Parathyroid adenoma (tissue), 2 donors: ENCODE results near the gene ANKRD31.
"Not testable (repeated sequence)": the region's sequence is repeated elsewhere in the genome, so short reads cannot be mapped to it uniquely, and the experiment has no call there.

Source experiments
- H2AFZ ChIP-seq: fragments of 300-600 bp; sonication (generic); one replicate; pipeline ENCODE4 v1.7.0; 2017; ENCODE audit warnings: antibody characterized with exemption, mild to moderate bottlenecking
- H3K27ac ChIP-seq: fragments of 300-600 bp; sonication (generic); one replicate; pipeline ENCODE4 v1.7.0; 2017
- H3K27me3 ChIP-seq: fragments of 300-600 bp; sonication (generic); one replicate; pipeline ENCODE4 v1.7.0; 2017; ENCODE audit warnings: low read length; ENCODE audit not compliant: control insufficient read depth, insufficient read depth
- H3K36me3 ChIP-seq: fragments of 300-600 bp; sonication (generic); one replicate; pipeline ENCODE4 v1.7.0; 2017; ENCODE audit warnings: low read length; ENCODE audit not compliant: control insufficient read depth, insufficient read depth
- H3K4me1 ChIP-seq: fragments of 300-600 bp; sonication (generic); one replicate; pipeline ENCODE4 v1.7.0; 2017; ENCODE audit warnings: control low read depth
- H3K4me2 ChIP-seq: fragments of 300-600 bp; sonication (generic); one replicate; pipeline ENCODE4 v1.7.0; 2017; ENCODE audit warnings: low read length
- H3K4me3 ChIP-seq: fragments of 300-600 bp; sonication (generic); one replicate; pipeline ENCODE4 v1.7.0; 2017; ENCODE audit warnings: low read depth, low read length
- H3K79me2 ChIP-seq: fragments of 300-600 bp; sonication (generic); one replicate; pipeline ENCODE4 v1.7.0; 2017; ENCODE audit warnings: control low read depth
- H3K9ac ChIP-seq: fragments of 300-600 bp; sonication (generic); one replicate; pipeline ENCODE4 v1.7.0; 2017; ENCODE audit warnings: mild to moderate bottlenecking
- H3K9me3 ChIP-seq: fragments of 300-600 bp; sonication (generic); one replicate; pipeline ENCODE4 v1.7.0; 2017; ENCODE audit warnings: low read length; ENCODE audit not compliant: control insufficient read depth
- TF ChIP-seq, protein P1 (sequence below): fragments of 300-600 bp; sonication (generic); IDR thresholded peaks from one replicate; pipeline ENCODE4 v1.7.0; 2017; ENCODE audit warnings: antibody characterized with exemption, mild to moderate bottlenecking
- donor health status: primary hyperparathyroidism.

ANKRD31 gene

DNA sequence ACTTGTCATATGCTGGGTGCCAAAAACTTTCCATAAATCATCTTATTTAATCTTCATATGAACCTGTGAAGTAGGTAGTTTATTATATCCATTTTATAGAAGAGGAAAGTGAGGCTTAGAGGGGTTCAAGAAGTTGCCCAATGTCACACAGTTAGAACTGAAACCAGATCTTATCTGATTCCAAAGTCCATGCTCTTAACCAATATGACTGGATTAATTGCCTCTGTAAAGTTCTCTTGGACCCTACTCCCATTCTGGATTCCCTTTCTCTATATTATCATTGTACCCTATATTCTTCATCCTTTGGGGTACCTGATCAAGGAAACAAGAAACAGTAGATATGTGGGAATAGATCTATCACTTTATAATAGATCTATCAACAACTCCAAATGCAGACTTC, 119.8 kb downstream of the ANKRD31 start:
- Histone ChIP-seq H3K9me3 (no peaks in the 10 kb centered on the region), H3K27me3 (no peaks in the 10 kb centered on the region), H3K4me1 (no peaks in the 10 kb centered on the region), H2AFZ (no peak overlapping the region), H3K9ac (no peak overlapping the region), H3K27ac (no peak overlapping the region), H3K4me3 (no peak overlapping the region), H3K4me2 (no peak overlapping the region), H3K36me3 (no peaks in the 10 kb centered on the region), H3K79me2 (no peaks in the 10 kb centered on the region)
- TF ChIP-seq, protein P1, sequence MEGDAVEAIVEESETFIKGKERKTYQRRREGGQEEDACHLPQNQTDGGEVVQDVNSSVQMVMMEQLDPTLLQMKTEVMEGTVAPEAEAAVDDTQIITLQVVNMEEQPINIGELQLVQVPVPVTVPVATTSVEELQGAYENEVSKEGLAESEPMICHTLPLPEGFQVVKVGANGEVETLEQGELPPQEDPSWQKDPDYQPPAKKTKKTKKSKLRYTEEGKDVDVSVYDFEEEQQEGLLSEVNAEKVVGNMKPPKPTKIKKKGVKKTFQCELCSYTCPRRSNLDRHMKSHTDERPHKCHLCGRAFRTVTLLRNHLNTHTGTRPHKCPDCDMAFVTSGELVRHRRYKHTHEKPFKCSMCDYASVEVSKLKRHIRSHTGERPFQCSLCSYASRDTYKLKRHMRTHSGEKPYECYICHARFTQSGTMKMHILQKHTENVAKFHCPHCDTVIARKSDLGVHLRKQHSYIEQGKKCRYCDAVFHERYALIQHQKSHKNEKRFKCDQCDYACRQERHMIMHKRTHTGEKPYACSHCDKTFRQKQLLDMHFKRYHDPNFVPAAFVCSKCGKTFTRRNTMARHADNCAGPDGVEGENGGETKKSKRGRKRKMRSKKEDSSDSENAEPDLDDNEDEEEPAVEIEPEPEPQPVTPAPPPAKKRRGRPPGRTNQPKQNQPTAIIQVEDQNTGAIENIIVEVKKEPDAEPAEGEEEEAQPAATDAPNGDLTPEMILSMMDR = no peak

DNA sequence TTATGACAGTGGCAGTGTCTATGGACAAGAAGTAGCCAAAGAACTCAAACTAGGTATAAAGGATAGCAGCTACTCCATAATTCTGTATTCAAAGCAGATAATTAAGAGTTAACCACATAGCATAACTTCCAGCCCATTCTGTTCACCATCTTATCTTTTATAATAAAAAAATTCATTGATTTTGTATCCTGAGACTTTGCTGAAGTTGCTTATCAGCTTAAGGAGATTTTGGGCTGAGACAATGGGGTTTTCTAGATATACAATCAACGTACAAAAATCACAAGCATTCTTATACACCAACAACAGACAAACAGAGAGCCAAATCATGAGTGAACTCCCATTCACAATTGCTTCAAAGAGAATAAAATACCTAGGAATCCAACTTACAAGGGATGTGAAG, 122.4 kb downstream of the ANKRD31 start:
- H3K9me3 ChIP-seq, H3K4me1 ChIP-seq, H3K4me2 ChIP-seq, H3K9ac ChIP-seq, H3K27ac ChIP-seq, H3K79me2 ChIP-seq, H3K4me3 ChIP-seq, H3K27me3 ChIP-seq, H2AFZ ChIP-seq, H3K36me3 ChIP-seq: not testable (repeated sequence)

DNA sequence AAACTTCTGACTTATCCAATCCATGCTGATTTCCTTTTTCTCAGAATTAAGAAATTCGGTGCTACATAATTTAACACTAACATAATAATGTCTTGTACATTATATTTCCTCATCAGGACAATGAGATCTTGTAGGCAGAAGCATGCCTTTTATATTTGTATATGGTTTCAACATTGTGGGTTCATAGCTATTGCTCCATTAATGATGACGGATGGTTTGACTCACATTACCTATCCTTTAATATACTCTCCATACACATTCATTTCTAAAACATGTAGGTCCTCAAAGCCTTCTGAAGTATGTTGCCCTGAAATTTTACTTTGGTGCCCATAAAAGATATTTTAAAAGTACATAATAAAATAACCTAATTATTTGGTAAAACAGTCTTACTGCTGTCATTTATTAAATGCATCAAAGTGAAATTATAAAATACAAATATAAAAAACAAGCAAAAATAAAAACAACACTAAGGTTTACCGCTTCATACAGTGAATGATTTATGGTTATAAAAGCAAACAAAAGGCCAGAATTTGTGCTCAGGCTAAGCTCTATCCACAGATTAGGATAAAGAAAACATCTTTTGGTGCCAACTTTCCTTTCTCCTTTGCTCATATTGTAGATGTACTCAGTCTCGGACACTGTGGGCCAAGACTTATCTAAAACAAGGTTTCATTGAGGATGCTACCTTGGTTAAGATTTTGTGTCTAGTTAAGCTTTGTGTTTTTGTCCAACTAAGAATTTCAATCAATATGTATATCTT, 123.1 kb downstream of the ANKRD31 start:
- no peak overlapping the region for H3K4me2 ChIP-seq
- H2AFZ ChIP-seq = no peak overlapping the region
- H3K4me3 ChIP-seq = no peak overlapping the region
- H3K4me1 ChIP-seq = no peaks in the 10 kb centered on the region
- no peaks in the 10 kb centered on the region for H3K79me2 ChIP-seq
- H3K9me3 ChIP-seq = no peaks in the 10 kb centered on the region
- H3K9ac ChIP-seq = no peak overlapping the region
- H3K36me3 ChIP-seq = no peaks in the 10 kb centered on the region
- H3K27me3 ChIP-seq = no peaks in the 10 kb centered on the region
- TF ChIP-seq, protein P1 = no peak
- no peak overlapping the region for H3K27ac ChIP-seq

DNA sequence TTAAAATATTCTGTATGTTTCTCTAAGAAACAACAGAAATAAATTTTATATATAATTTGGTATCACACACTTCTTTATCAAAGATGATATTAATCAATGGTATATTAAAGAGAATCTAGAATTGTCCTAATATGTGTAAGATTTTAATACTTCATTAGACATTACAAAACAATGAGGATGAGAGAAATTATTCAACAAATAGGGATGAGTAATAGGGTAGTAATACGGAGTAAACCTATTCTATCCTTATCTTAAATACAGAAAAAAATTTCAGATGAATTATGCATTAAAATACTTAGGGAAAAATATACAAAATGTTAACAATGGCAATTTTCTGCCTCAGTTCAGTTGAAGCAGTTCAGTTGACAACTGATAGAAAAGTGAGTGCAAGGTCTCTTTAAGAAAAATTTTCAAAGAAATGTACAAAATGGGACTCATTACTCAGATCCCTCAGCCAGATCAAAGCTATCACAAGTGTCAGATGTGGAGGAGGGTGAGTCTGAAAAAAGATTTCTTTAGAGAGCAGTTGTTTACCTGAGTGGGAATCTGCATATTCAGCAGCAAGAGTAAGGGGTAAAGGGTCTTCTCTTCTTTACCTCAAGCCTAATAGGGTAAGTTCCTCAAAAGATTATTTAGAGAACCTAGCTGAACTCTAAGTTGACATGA, 127.6 kb downstream of the ANKRD31 start:
- Histone ChIP-seq H3K9ac (no peak overlapping the region), H3K4me1 (no peaks in the 10 kb centered on the region), H3K4me3 (no peak overlapping the region), H3K4me2 (no peak overlapping the region), H3K79me2 (no peaks in the 10 kb centered on the region), H3K36me3 (no peaks in the 10 kb centered on the region), H3K9me3 (no peaks in the 10 kb centered on the region), H2AFZ (peak overlapping the region; percentile 24), H3K27ac (no peak overlapping the region), H3K27me3 (no peaks in the 10 kb centered on the region)
- TF ChIP-seq, protein P1 = no peak

DNA sequence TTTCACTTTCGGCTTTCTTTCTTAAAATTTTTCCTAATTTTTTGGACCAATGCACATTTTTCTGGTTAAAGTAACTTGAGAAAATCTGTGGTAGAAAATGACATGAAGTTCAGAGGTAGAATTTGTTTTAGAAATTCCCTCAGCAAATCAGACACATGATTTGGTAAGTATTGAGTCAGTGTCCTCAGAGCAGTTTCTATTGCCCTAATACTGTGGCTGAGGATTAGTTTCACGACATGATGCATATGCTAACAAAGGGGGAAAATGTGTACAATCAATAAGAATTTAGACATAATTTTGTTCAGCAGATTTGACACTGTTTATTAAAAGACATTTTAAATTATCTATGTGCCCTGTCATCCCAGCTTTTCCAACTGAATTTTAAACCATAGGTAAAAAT, 128.2 kb downstream of the ANKRD31 start:
- H3K9me3 ChIP-seq = no peaks in the 10 kb centered on the region
- no peak overlapping the region for H3K4me2 ChIP-seq

DNA sequence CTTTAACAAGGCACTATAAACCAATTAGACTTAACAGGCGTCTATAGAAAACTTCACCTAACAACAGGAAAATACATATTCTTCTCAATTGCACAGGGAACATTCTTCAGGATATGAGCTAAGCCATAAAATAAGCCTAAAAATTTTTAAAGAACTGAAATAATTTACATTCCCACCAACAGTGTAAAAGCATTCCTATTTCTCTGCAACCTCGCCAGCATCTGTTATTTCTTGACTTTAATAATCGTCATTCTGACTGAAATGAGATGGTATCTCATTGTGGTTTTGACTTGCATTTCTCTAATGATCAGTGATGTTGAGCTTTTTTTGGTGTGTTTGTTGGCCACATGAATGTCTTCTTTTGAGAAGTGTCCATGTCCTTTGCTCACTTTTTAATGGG, 140.7 kb downstream of the ANKRD31 start:
- not testable (repeated sequence) for H3K27me3 ChIP-seq, H3K9me3 ChIP-seq, H2AFZ ChIP-seq, H3K4me2 ChIP-seq, H3K27ac ChIP-seq, H3K79me2 ChIP-seq, H3K9ac ChIP-seq, H3K4me3 ChIP-seq, H3K36me3 ChIP-seq
- peaks cover 10% of the 10 kb centered on the region for H3K4me1 ChIP-seq

More for the DNA sequence above, 128.2 kb downstream of the ANKRD31 start:
- H3K4me1 ChIP-seq = no peaks in the 10 kb centered on the region
- no peaks in the 10 kb centered on the region for H3K27me3 ChIP-seq
- H2AFZ ChIP-seq = no peak overlapping the region
- no peaks in the 10 kb centered on the region for H3K36me3 ChIP-seq
- H3K79me2 ChIP-seq = no peaks in the 10 kb centered on the region
- TF ChIP-seq, protein P1 = no peak
- no peak overlapping the region for H3K9ac ChIP-seq
- no peak overlapping the region for H3K27ac ChIP-seq
- no peak overlapping the region for H3K4me3 ChIP-seq
